ENCODE measurements around the gene CHPT1. TPM values are rescaled to one million over a fixed set of nuclear protein-coding genes. Genes with fewer than 3 reads are reported as not detected.

CHPT1 gene
- total and polyA plus RNA-seq, 3 experiments from 2014 or later: 29.1 to 43.2 (median 29.2) TPM

GRCh38 chr12:101777485-101777884 lies 80.0 kb downstream of the CHPT1 start:
- Histone ChIP-seq H3K4me3 (ENCODE audit: low read length) (no peak overlapping the region), H3K36me3 (ENCODE audit: insufficient read depth, low read length) (peaks cover 4% of the 10 kb centered on the region), H3K9me3 (ENCODE audit: low read length) (no peaks in the 10 kb centered on the region), H3K27me3 (ENCODE audit: insufficient read depth, low read length, poor library complexity, severe bottlenecking) (no peaks in the 10 kb centered on the region), H3K4me1 (ENCODE audit: insufficient read depth, low read length) (no peaks in the 10 kb centered on the region), H3K27ac (ENCODE audit: low read depth, low read length) (no peak overlapping the region)
- no peak overlapping the region for H3K4me3 Mint-ChIP-seq
- H3K9me3 Mint-ChIP-seq: no peaks in the 10 kb centered on the region
- no peaks in the 10 kb centered on the region for H3K27me3 Mint-ChIP-seq
- peaks cover 0 to 60% (median 26%) of the 10 kb centered on the region in 3 donors for H3K36me3 Mint-ChIP-seq
- H3K4me1 Mint-ChIP-seq: peaks cover 6 to 10% (median 8%) of the 10 kb centered on the region in 3 donors
- ChIA-PET POLR2A (interaction anchor here (0.5 kb wide), 1 partner anchor 52 kb away, joined by 8 read pairs; no protein-coding TSS in a partner anchor), CTCF (interaction anchor here (0.8 to 3.2 kb wide), 5 partner anchors 8 to 62 kb away, joined by 3 to 35 read pairs (median 10); partner anchors contain the start of gene GNPTAB)
- H3K27ac Mint-ChIP-seq: peak overlapping the region in 5 of 8 donors; percentile 13 to 70 (median 35)
- DNase-seq: no peak

- peak overlapping the region in 2 of 8 donors; percentile 12 to 39 for H3K27ac Mint-ChIP-seq
- H3K27me3 Mint-ChIP-seq: no peaks in the 10 kb centered on the region
- H3K27me3 ChIP-seq (ENCODE audit: insufficient read depth, low read length, poor library complexity, severe bottlenecking): no peaks in the 10 kb centered on the region
- H3K36me3 ChIP-seq (ENCODE audit: insufficient read depth, low read length): peaks cover 4% of the 10 kb centered on the region
- H3K27ac ChIP-seq (ENCODE audit: low read depth, low read length): no peak overlapping the region
- H3K4me1 ChIP-seq (ENCODE audit: insufficient read depth, low read length): no peaks in the 10 kb centered on the region
- no peak for DNase-seq
- H3K4me1 Mint-ChIP-seq: peaks cover 7 to 12% (median 11%) of the 10 kb centered on the region in 3 donors
- no peak overlapping the region for H3K4me3 Mint-ChIP-seq
- H3K36me3 Mint-ChIP-seq: peaks cover 0 to 63% (median 26%) of the 10 kb centered on the region in 3 donors
- H3K9me3 Mint-ChIP-seq: no peaks in the 10 kb centered on the region
- ChIA-PET CTCF (interaction anchor here (1.4 to 3.2 kb wide), 3 partner anchors 51 to 62 kb away, joined by 9 to 35 read pairs (median 10); partner anchors contain the start of gene GNPTAB), POLR2A (interaction anchor here (0.5 kb wide), 1 partner anchor 52 kb away, joined by 8 read pairs; no protein-coding TSS in a partner anchor)
- no peak overlapping the region for H3K4me3 ChIP-seq (ENCODE audit: low read length)
- H3K9me3 ChIP-seq (ENCODE audit: low read length): no peaks in the 10 kb centered on the region
Observed at GRCh38 chr12:101777978-101778377, 80.5 kb downstream of the CHPT1 start.

Other genes with a start within 250 kb of the CHPT1 start
- not detected for gene SPIC, start 222.3 kb upstream of the CHPT1 start, total RNA-seq
- not detected for gene SPIC, start 222.3 kb upstream of the CHPT1 start, polyA plus RNA-seq
- not detected for gene MYBPC1, start 102.7 kb upstream of the CHPT1 start, total RNA-seq
- gene MYBPC1, start 102.7 kb upstream of the CHPT1 start, polyA plus RNA-seq: not detected
- under 1 TPM; 0.22 to 0.27 TPM for gene SYCP3, start 41.8 kb downstream of the CHPT1 start, total RNA-seq
- gene SYCP3, start 41.8 kb downstream of the CHPT1 start, polyA plus RNA-seq: 0.14 TPM
- 10 to 100 TPM; 62.1 to 64.7 TPM for gene GNPTAB, start 133.3 kb downstream of the CHPT1 start, total RNA-seq
- gene GNPTAB, start 133.3 kb downstream of the CHPT1 start, polyA plus RNA-seq: 49.7 TPM
- gene DRAM1, start 179.9 kb downstream of the CHPT1 start, total RNA-seq: 1 to 10 TPM; 8.9 to 9.7 TPM
- 5.5 TPM for gene DRAM1, start 179.9 kb downstream of the CHPT1 start, polyA plus RNA-seq